Ascending aorta (tissue), 2 donors: ENCODE measurements around the gene ITGA11. TPM values are rescaled to one million over a fixed set of nuclear protein-coding genes. Genes with fewer than 3 reads are reported as not detected.

Experiments
- DNase-seq, 2 donors: peaks; one replicate each; pipeline ENCODE4 v3.0.0-alpha.2; 2019; ENCODE audit warnings: low spot score in 2 of 2
- H3K27ac ChIP-seq, 2 donors: fragments of 200-600 bp; sonication (generic); one replicate each; pipeline ENCODE4 v1.5.1; 2016 to 2017; ENCODE audit warnings: mild to moderate bottlenecking in 1 of 2
- H3K27me3 ChIP-seq: fragments of 200-600 bp; sonication (generic); one replicate; pipeline ENCODE4 v1.5.1; 2017
- H3K36me3 ChIP-seq, 2 donors: fragments of 200-600 bp; sonication (generic); one replicate each; pipeline ENCODE4 v1.5.1; 2016
- H3K4me1 ChIP-seq, 2 donors: fragments of 200-600 bp; sonication (generic); one replicate each; pipeline ENCODE4 v1.5.1; 2016 to 2017; ENCODE audit warnings: mild to moderate bottlenecking in 1 of 2
- H3K4me3 ChIP-seq, 2 donors: fragments of 200-600 bp; sonication (generic); one replicate each; pipeline ENCODE4 v1.5.1; 2016 to 2017; ENCODE audit warnings: mild to moderate bottlenecking in 1 of 2
- H3K9me3 ChIP-seq, 2 donors: fragments of 200-600 bp; sonication (generic); one replicate each; pipeline ENCODE4 v1.5.1; 2016
- intact Hi-C: fragments of 100-400 bp; cut with DNase I; formaldehyde crosslinking; loops from one replicate; pipeline ENCODE4 v1.15.1; 2023
- total RNA-seq: library from RNA; depleted of rRNA; stranded (reverse); fragments of >200 nt; gene quantifications from one replicate; pipeline ENCODE4 v1.1.0, GENCODE V29; 2016
- TF ChIP-seq, protein P1 (sequence below), 3 experiments: fragments of 200-600 bp in 2 of 3; fragments of 450-650 bp in 1 of 3; sonication (generic) in 2 of 3; IDR thresholded peaks; one replicate each; pipeline ENCODE4 v1.5.1; 2016 to 2019; ENCODE audit warnings: antibody characterized with exemption in 3 of 3, mild to moderate bottlenecking in 1 of 3, moderate library complexity in 1 of 3

The ITGA11 gene
- total RNA-seq, 1 donor from 2014 or later, result 136 TPM

GRCh38 chr15:68290715-68291114 is 141.2 kb downstream of the ITGA11 start:
- Histone ChIP-seq H3K27me3 (no peaks in the 10 kb centered on the region), H3K4me3 (no peak overlapping the region), H3K9me3 (no peaks in the 10 kb centered on the region), H3K27ac (no peak overlapping the region), H3K36me3 (peaks cover 28% of the 10 kb centered on the region in 2 donors), H3K4me1 (peaks cover 0 to 12% of the 10 kb centered on the region in 2 donors)
- TF ChIP-seq, protein P1, sequence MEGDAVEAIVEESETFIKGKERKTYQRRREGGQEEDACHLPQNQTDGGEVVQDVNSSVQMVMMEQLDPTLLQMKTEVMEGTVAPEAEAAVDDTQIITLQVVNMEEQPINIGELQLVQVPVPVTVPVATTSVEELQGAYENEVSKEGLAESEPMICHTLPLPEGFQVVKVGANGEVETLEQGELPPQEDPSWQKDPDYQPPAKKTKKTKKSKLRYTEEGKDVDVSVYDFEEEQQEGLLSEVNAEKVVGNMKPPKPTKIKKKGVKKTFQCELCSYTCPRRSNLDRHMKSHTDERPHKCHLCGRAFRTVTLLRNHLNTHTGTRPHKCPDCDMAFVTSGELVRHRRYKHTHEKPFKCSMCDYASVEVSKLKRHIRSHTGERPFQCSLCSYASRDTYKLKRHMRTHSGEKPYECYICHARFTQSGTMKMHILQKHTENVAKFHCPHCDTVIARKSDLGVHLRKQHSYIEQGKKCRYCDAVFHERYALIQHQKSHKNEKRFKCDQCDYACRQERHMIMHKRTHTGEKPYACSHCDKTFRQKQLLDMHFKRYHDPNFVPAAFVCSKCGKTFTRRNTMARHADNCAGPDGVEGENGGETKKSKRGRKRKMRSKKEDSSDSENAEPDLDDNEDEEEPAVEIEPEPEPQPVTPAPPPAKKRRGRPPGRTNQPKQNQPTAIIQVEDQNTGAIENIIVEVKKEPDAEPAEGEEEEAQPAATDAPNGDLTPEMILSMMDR (IDR thresholded peaks at IDR 0.05), result no peak
- DNase-seq, result no peak
- intact Hi-C loops, result no loop called here

- H3K27ac ChIP-seq, result no peak overlapping the region
- DNase-seq, result no peak
- peaks cover 0 to 18% of the 10 kb centered on the region in 2 donors for H3K4me1 ChIP-seq
- H3K27me3 ChIP-seq, result no peaks in the 10 kb centered on the region
- no peaks in the 10 kb centered on the region for H3K9me3 ChIP-seq
- H3K4me3 ChIP-seq, result no peak overlapping the region
- peaks cover 30 to 37% of the 10 kb centered on the region in 2 donors for H3K36me3 ChIP-seq
- TF ChIP-seq, protein P1 (IDR thresholded peaks at IDR 0.05), result no peak
- intact Hi-C loops, result no loop called here
Observed at GRCh38 chr15:68289621-68290352, 142.2 kb downstream of the ITGA11 start.

DNA sequence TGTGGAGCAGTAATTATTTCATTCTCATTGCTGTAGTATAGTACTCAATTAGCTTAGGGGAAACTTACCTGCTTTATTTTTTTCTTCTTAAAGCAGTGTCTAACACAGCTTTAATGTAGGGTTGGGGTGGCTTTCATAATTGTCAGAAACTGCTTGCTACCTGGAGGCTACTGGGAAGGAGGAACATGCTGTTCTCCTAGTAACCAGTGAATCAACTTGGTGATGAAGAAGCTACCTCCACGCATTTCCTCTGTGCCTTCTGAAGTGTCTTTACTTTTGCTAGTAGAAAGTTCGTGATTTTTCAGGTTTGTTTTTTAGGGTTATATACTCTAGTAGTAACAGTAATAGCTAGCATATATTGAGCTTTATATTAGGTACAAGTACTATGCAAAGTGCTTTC is 142.9 kb downstream of the ITGA11 start:
- H3K4me1 ChIP-seq, result peaks cover 0 to 18% of the 10 kb centered on the region in 2 donors
- H3K4me3 ChIP-seq, result no peak overlapping the region
- H3K9me3 ChIP-seq, result no peaks in the 10 kb centered on the region
- intact Hi-C loops, result no loop called here
- H3K36me3 ChIP-seq, result peaks cover 33 to 41% of the 10 kb centered on the region in 2 donors
- TF ChIP-seq, protein P1 (IDR thresholded peaks at IDR 0.05), result no peak
- DNase-seq, result no peak
- no peaks in the 10 kb centered on the region for H3K27me3 ChIP-seq
- peak overlapping the region in 1 of 2 donors; percentile 16 for H3K27ac ChIP-seq

DNA sequence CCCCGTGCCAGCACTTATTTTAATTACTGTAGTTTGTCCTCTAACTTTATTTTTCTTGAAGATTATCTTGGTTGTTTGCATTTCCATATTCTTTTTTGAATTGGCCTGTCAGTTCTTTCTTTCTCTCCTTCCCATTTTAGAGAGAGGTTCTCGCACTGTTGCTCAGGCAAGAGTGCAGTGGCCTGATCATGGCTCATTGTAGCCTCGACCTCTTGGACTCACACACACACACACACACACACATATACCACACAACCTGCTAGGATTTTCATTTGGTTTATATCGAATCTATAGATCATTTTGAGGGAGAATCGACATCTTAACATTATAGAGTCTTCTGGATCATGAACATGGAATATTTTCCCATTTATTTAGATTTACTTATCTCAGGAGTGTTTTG is 145.7 kb downstream of the ITGA11 start:
- no peaks in the 10 kb centered on the region for H3K9me3 ChIP-seq
- H3K4me1 ChIP-seq, result peaks cover 3 to 28% of the 10 kb centered on the region in 2 donors
- TF ChIP-seq, protein P1 (IDR thresholded peaks at IDR 0.05), result no peak
- no peak for DNase-seq
- no peak overlapping the region for H3K27ac ChIP-seq
- H3K36me3 ChIP-seq, result peaks cover 25 to 36% of the 10 kb centered on the region in 2 donors
- intact Hi-C loops, result no loop called here
- H3K4me3 ChIP-seq, result no peak overlapping the region
- H3K27me3 ChIP-seq, result no peaks in the 10 kb centered on the region

- intact Hi-C loops, result no loop called here
- Histone ChIP-seq H3K36me3 (peaks cover 18 to 28% of the 10 kb centered on the region in 2 donors), H3K27me3 (no peaks in the 10 kb centered on the region), H3K27ac (no peak overlapping the region), H3K4me1 (peaks cover 3 to 28% of the 10 kb centered on the region in 2 donors), H3K9me3 (no peaks in the 10 kb centered on the region), H3K4me3 (no peak overlapping the region)
- TF ChIP-seq, protein P1 (IDR thresholded peaks at IDR 0.05), result no peak
- DNase-seq, result no peak
Observed at GRCh38 chr15:68285259-68285980, 146.5 kb downstream of the ITGA11 start.
